Memory B cell (primary cell): Measurements from ENCODE around the gene MTA1.

Source experiments
- ATAC-seq: fragments of 150-1000 bp; cut with Tn5 transposase; 2 replicates; pipeline ENCODE4 v1.10.0; 2021; ENCODE audit warnings: low read depth, mild to moderate bottlenecking, moderate library complexity
- DNase-seq, 2 donors: peaks; one replicate each; pipeline ENCODE4 v3.0.0; 2022; ENCODE audit warnings: low spot score in 2 of 2
- H3K27ac Mint-ChIP-seq: one replicate; pipeline ENCODE4 v1.8.0; 2022; ENCODE audit warnings: mild to moderate bottlenecking, moderate library complexity, mixed read lengths
- H3K27me3 Mint-ChIP-seq: one replicate; pipeline ENCODE4 v1.8.0; 2022; ENCODE audit warnings: mixed read lengths
- H3K36me3 Mint-ChIP-seq: one replicate; pipeline ENCODE4 v1.8.0; 2022; ENCODE audit warnings: mild to moderate bottlenecking, mixed read lengths
- H3K4me1 Mint-ChIP-seq: one replicate; pipeline ENCODE4 v1.8.0; 2022; ENCODE audit warnings: mixed read lengths
- H3K4me3 Mint-ChIP-seq: one replicate; pipeline ENCODE4 v1.8.0; 2022; ENCODE audit warnings: mild to moderate bottlenecking, moderate library complexity, mixed read lengths
- H3K9me3 Mint-ChIP-seq: one replicate; pipeline ENCODE4 v1.8.0; 2022; ENCODE audit warnings: mixed read lengths

MTA1 gene

GRCh38 chr14:105433161-105433605 lies 13.6 kb downstream of the MTA1 start:
- DNase-seq (no peak), ATAC-seq (no peak)
- no peaks in the 10 kb centered on the region for H3K9me3 Mint-ChIP-seq
- H3K27ac Mint-ChIP-seq: no peak overlapping the region
- no peak overlapping the region for H3K4me3 Mint-ChIP-seq
- H3K36me3 Mint-ChIP-seq: peaks cover 8% of the 10 kb centered on the region
- no peaks in the 10 kb centered on the region for H3K27me3 Mint-ChIP-seq
- H3K4me1 Mint-ChIP-seq: peaks cover 4% of the 10 kb centered on the region

DNA sequence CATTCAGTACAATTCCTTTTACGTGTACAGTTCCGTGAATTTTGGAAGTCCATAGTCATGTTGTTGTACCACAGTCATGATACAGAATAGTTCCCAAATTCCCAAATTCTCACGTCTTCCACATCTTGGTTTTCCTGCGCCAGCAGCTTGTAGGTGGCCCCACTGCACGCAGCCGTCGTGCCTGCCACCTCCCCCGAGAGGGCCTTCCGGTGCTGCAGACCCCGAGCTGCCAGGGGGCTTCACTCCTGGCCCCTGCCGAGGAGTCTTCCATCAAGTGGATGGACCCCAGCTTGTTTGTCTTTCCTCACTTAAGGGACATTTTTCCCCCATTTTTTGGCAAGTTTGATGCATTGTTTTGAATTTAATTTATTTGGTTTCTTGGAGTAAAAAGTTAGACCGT lies 16.8 kb downstream of the MTA1 start:
- DNase-seq: no peak

DNA sequence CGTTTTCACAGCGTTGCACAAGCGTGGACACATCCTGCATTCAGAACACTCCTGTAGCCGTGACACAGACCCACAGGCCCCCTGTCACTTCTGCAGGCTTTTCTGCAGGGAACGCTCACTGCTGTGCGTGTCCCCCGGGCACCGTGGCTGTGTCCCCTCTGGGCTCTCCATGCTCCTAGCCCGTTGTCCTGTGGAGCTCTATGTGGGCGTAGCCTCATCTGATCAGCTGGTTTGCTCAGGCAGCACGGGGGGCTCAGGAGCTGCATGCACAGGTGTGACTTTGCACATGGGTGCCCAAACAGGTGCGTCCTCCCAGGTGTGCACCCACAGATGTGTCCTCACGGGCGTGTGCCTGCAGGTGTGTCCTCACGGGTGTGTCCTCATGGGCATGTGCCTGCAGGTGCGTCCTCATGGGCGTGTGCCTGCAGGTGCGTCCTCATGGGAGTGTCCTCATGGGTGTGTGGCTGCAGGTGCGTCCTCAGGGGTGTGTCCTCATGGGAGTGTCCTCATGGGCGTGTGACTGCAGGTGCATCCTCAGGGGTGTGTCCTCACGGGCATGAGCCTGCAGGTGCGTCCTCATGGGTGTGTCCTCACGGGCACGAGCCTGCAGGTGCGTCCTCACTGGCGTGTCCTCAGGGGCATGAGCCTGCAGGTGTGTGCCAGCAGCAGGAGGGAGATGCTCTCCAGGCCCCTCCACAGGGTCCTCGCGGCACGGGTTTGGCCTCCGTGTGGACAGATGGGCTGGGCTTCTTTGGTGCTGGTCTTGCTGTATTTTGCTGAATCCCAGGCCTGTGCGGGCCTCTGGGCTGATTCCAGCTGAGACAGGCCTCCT lies 17.5 kb downstream of the MTA1 start:
- Mint-ChIP-seq H3K36me3 (peaks cover 3% of the 10 kb centered on the region), H3K4me1 (peaks cover 4% of the 10 kb centered on the region), H3K27ac (peak overlapping the region; percentile 65), H3K27me3 (no peaks in the 10 kb centered on the region), H3K4me3 (no peak overlapping the region), H3K9me3 (no peaks in the 10 kb centered on the region)
- peak; percentile 88 for ATAC-seq
- no peak for DNase-seq

More for the DNA sequence above, 16.8 kb downstream of the MTA1 start:
- H3K27me3 Mint-ChIP-seq: no peaks in the 10 kb centered on the region
- no peak overlapping the region for H3K4me3 Mint-ChIP-seq
- no peaks in the 10 kb centered on the region for H3K9me3 Mint-ChIP-seq
- ATAC-seq: no peak
- H3K4me1 Mint-ChIP-seq: peaks cover 4% of the 10 kb centered on the region
- H3K36me3 Mint-ChIP-seq: no peaks in the 10 kb centered on the region
- H3K27ac Mint-ChIP-seq: no peak overlapping the region

DNA sequence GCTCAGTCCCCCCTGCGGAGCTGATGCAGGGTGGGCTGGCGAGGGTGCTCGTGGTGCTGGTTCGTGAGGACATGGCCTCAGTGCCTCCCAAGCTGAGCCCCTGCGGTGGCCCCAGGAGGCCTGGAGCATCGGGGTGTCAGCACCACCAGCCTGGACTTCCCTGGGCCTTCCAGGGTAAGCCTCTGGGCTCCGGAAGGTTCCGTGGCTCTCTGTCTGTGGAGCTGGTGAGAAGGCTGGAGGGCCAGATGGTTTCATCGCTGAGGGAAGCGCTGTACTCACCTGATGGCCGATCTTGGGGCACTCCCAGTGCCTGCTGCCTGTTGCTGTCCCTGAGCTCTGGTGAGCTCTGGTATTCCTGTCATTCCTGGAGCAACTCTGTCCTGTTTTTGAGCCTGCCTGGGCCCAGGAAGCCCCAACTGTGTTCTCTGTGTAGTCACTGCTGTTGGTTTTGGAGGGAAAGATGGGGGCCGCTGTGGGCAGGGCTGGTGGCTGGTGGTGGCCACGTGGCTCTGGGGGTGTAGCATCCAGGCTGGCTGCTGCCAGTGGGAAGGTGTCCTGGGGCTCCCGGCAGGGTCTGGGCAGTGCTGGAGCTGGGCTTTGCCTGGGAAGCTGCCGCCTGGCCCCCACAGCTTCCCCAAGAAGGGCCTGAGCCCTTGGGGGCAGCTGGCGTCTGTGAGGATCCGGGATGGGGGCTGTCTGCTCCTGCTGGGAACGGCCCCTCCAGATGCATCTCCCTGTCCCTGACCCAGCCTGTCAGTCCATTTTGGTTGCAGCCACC lies 18.3 kb downstream of the MTA1 start:
- DNase-seq (no peak), ATAC-seq (no peak)
- Mint-ChIP-seq H3K9me3 (no peaks in the 10 kb centered on the region), H3K27ac (no peak overlapping the region), H3K4me1 (peaks cover 4% of the 10 kb centered on the region), H3K4me3 (no peak overlapping the region), H3K27me3 (no peaks in the 10 kb centered on the region), H3K36me3 (peaks cover 4% of the 10 kb centered on the region)

DNA sequence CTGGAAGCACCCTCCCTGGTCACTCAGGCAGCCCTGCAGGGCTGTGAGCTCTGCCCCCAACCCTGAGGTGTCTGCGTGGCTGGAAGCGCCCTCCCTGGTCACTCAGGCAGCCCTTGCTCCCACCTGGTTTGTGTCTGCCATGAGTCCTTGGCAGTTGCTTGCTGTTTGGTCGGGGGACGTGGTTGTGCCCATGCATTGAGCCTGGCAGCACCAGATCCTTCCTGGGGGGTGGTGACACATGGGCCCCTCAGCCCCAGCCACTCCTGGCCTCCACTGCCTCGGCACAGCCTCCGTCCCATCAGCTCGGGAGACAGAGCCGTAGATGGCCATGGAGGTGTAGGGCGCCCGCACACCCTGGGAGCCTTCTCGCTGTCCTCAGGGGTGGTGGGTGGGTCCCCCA lies 19.6 kb downstream of the MTA1 start:
- peaks cover 8% of the 10 kb centered on the region for H3K36me3 Mint-ChIP-seq
- no peak overlapping the region for H3K27ac Mint-ChIP-seq
- DNase-seq: no peak
- no peak overlapping the region for H3K4me3 Mint-ChIP-seq
- peaks cover 4% of the 10 kb centered on the region for H3K4me1 Mint-ChIP-seq
- no peaks in the 10 kb centered on the region for H3K27me3 Mint-ChIP-seq
- no peaks in the 10 kb centered on the region for H3K9me3 Mint-ChIP-seq
- no peak for ATAC-seq

DNA sequence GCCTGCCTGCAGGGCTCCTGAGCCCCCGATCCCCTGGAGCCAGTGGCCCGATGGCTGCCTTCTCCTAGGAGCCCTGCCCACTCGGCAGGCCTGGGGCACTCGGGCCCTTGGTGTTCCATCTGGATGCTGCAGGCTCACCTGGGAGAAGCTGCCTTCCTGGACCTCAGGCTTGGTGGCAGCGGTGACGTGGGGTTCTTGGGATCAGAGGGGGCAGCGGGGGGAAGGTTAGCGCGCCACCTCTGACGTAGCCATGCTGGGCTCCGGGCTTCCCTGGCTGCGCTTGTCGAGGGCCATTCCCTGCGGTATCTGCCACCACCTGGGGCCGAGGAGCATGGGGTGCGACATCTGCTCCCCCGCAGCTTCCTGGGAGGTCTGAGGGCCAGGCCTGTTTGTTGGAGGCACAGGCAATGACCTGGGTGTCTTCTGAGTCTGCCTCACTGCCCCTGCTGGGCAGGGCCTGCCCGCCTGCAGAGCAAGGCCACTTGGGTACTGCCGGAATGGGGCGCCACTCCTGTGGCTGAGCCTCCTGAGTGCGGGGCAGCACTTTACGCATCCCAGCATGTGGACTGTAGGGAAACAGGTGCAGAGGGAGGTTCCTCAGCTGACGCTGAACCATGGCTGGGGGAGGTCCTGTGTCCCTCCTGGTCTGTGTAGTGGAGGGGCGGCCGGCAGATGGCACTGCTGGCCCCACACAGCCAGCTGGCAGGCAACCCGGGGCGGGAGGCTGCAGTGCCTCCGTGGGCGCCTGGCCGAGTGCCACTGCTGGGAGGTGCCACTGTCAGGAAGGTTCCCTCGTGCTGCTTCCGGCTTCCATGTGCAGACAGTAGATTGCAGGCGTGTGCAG lies 20.3 kb downstream of the MTA1 start:
- ATAC-seq (no peak), DNase-seq (no peak)
- no peaks in the 10 kb centered on the region for H3K9me3 Mint-ChIP-seq
- peaks cover 8% of the 10 kb centered on the region for H3K36me3 Mint-ChIP-seq
- peaks cover 3% of the 10 kb centered on the region for H3K4me1 Mint-ChIP-seq
- H3K4me3 Mint-ChIP-seq: no peak overlapping the region
- H3K27me3 Mint-ChIP-seq: no peaks in the 10 kb centered on the region
- no peak overlapping the region for H3K27ac Mint-ChIP-seq

GRCh38 chr14:105440554-105440900 lies 20.9 kb downstream of the MTA1 start:
- no peak for ATAC-seq
- H3K4me1 Mint-ChIP-seq: peaks cover 2% of the 10 kb centered on the region
- no peaks in the 10 kb centered on the region for H3K9me3 Mint-ChIP-seq
- no peak overlapping the region for H3K27ac Mint-ChIP-seq
- no peak overlapping the region for H3K4me3 Mint-ChIP-seq
- DNase-seq: no peak
- no peaks in the 10 kb centered on the region for H3K27me3 Mint-ChIP-seq
- H3K36me3 Mint-ChIP-seq: peaks cover 8% of the 10 kb centered on the region

- DNase-seq (no peak), ATAC-seq (no peak)
- Mint-ChIP-seq H3K27ac (no peak overlapping the region), H3K36me3 (peaks cover 8% of the 10 kb centered on the region), H3K4me3 (no peak overlapping the region), H3K27me3 (no peaks in the 10 kb centered on the region), H3K4me1 (peaks cover 2% of the 10 kb centered on the region), H3K9me3 (no peaks in the 10 kb centered on the region)
Observed at GRCh38 chr14:105440992-105441391, 21.4 kb downstream of the MTA1 start.

DNA sequence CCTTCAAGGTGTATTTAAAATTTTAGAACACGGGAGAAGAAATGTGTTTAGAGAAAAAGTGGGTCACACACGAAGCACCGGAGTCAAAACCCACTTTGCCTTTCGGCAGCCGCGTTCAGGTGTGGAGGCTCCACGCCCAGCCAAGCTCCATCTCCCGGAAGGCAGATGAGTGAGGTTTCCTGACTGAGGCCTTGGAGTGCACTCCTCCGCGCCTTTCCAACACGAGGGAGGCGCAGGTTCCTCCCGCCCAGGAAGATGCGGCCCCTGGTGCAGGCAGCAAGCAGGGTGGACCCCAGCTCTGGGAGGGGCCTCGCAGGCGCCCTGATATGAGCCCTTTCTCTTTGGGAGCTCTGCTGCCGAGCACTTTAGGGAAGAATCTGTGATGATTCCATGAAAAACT lies 22.5 kb downstream of the MTA1 start:
- H3K27me3 Mint-ChIP-seq: no peaks in the 10 kb centered on the region
- H3K9me3 Mint-ChIP-seq: no peaks in the 10 kb centered on the region
- no peak for DNase-seq
- H3K4me3 Mint-ChIP-seq: no peak overlapping the region
- H3K27ac Mint-ChIP-seq: no peak overlapping the region
- H3K4me1 Mint-ChIP-seq: no peaks in the 10 kb centered on the region
- no peak for ATAC-seq
- peaks cover 8% of the 10 kb centered on the region for H3K36me3 Mint-ChIP-seq

DNA sequence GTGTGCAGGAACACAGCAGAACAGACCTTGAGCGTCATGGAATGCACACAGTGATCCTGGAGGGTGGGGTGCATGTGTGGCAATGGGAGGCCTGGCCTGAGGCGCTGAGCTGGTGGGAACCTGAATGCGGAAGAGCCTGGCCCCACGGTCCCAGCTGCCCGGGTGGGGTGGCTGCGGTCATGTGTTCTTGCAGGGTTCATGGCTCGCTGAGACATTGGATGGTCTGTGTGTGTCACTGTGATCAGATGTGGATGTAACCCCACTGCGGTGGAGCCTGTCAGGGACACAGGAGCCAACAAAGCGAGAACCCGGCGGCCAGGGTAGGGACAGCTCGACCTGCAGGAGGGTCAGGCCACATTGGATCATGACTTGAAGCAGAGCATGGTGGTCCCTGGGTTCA lies 23.2 kb downstream of the MTA1 start:
- H3K4me3 Mint-ChIP-seq: no peak overlapping the region
- no peaks in the 10 kb centered on the region for H3K9me3 Mint-ChIP-seq
- H3K4me1 Mint-ChIP-seq: no peaks in the 10 kb centered on the region
- H3K36me3 Mint-ChIP-seq: peaks cover 8% of the 10 kb centered on the region
- no peak overlapping the region for H3K27ac Mint-ChIP-seq
- no peak for DNase-seq
- H3K27me3 Mint-ChIP-seq: no peaks in the 10 kb centered on the region
- no peak for ATAC-seq

DNA sequence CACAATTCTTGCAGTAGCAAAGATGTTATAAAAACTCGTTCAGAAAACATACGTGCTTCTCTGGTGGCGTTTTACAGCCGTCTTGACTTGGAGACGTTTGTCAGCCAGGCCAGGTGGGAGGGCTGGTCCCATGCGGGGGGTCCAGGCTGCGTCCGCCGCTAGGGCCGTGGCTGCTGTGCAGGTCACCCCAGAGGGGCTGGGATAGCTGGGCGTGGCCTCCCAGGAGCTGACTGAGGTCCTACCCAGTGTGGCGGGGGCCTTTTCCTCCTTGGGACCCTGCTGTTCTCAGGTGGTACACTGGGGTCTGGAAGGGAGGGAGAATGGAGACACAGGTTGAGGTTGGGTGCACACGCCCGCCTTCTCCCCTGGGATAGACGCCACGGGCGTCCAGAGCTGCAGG lies 25.2 kb downstream of the MTA1 start:
- Mint-ChIP-seq H3K27me3 (no peaks in the 10 kb centered on the region), H3K4me3 (no peak overlapping the region), H3K36me3 (peaks cover 8% of the 10 kb centered on the region), H3K9me3 (no peaks in the 10 kb centered on the region), H3K27ac (no peak overlapping the region), H3K4me1 (peaks cover 5% of the 10 kb centered on the region)
- DNase-seq: no peak
- no peak for ATAC-seq

- DNase-seq (no peak), ATAC-seq (no peak)
- H3K36me3 Mint-ChIP-seq: peaks cover 8% of the 10 kb centered on the region
- H3K4me1 Mint-ChIP-seq: peaks cover 5% of the 10 kb centered on the region
- H3K4me3 Mint-ChIP-seq: no peak overlapping the region
- H3K27me3 Mint-ChIP-seq: no peaks in the 10 kb centered on the region
- no peak overlapping the region for H3K27ac Mint-ChIP-seq
- no peaks in the 10 kb centered on the region for H3K9me3 Mint-ChIP-seq
Observed at GRCh38 chr14:105445290-105445689, 25.7 kb downstream of the MTA1 start.

DNA sequence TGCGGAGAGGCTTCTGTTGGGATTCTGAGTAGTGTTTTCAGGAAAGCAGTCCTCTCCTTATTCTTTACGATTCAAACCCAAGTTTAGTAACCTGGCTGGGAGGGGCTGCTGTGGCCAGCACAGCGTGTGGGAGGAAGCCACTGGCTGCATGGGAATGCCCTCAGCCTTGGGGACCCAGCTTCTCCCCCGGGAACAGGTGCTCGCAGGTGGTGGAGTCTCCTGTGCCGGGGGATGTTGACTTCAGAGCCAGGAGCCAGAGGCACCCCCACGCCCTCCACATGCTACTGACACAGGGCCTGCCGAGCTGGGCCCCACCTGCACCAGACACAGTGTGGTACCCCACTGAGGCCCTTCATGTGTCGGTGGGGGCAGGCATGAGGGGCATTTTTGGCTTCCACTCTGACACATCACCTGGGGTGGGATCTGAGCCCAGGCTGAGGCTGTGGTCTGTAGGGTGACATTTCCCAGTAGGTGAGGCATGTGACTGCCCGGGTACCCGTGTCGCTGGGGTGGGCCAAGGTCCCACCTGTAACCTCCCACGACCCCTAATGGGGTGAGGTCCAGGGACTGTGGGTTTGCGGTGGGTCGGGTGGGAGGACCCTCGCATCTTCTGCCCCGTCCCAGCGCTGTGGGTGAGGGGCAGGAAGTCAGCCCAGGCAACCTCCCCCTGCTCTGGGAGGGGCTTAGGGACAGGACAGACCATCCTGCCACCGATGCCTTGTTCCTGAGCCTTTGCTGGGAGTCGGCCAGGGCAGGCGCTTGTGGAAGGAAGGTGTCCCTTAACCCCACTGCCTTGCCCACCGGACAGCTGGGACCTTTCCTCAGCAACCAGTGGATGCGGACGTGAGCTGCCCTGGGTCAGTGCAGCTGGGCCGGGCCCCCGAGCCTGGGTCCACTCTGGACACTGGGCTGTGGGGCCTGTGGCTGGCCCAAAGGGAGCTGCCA lies 26.5 kb downstream of the MTA1 start:
- peaks cover 5% of the 10 kb centered on the region for H3K4me1 Mint-ChIP-seq
- no peak overlapping the region for H3K27ac Mint-ChIP-seq
- DNase-seq (no peak), ATAC-seq (no peak)
- H3K9me3 Mint-ChIP-seq: no peaks in the 10 kb centered on the region
- peaks cover 8% of the 10 kb centered on the region for H3K36me3 Mint-ChIP-seq
- H3K27me3 Mint-ChIP-seq: no peaks in the 10 kb centered on the region
- no peak overlapping the region for H3K4me3 Mint-ChIP-seq
